Lower lobe of right lung (tissue), 2 donors: Measurements from ENCODE around the gene EXD2. TPM values are rescaled to one million over a fixed set of nuclear protein-coding genes. Genes with fewer than 3 reads are reported as not detected.
"Not testable (repeated sequence)": the region's sequence is repeated elsewhere in the genome, so short reads cannot be mapped to it uniquely, and the experiment has no call there.

ENCODE experiments used
- ATAC-seq, 2 donors: fragments of 200-7000 bp; cut with Tn5 transposase; one replicate each; pipeline ENCODE4 v1.9.1; 2020 to 2022; ENCODE audit warnings: mild to moderate bottlenecking in 2 of 2, moderate library complexity in 2 of 2
- DNase-seq: peaks from one replicate; pipeline ENCODE4 v3.0.0-alpha.2; 2020
- H3K27ac ChIP-seq: fragments of 200-600 bp; one replicate; pipeline ENCODE4 v1.8.0; 2022
- H3K27me3 ChIP-seq: fragments of 200-600 bp; one replicate; pipeline ENCODE4 v1.8.0; 2022; ENCODE audit warnings: low read depth
- H3K36me3 ChIP-seq: fragments of 200-600 bp; one replicate; pipeline ENCODE4 v1.8.0; 2022; ENCODE audit warnings: mild to moderate bottlenecking
- H3K4me1 ChIP-seq: fragments of 200-600 bp; one replicate; pipeline ENCODE4 v1.8.0; 2022
- H3K4me3 ChIP-seq: fragments of 200-600 bp; one replicate; pipeline ENCODE4 v1.8.0; 2022; ENCODE audit warnings: mild to moderate bottlenecking
- H3K9me3 ChIP-seq: fragments of 200-600 bp; one replicate; pipeline ENCODE4 v1.8.0; 2022
- intact Hi-C: fragments of 100-400 bp; cut with DNase I; formaldehyde crosslinking; loops from one replicate; pipeline ENCODE4 v1.11.0; 2022
- total RNA-seq: library from RNA; stranded (reverse); fragmentation: NEBNext Ultra II Directional; extraction: Animal tissue kit (Norgen Biotek cat#: 25700); gene quantifications from one replicate; pipeline ENCODE4 v1.2.1, GENCODE V29; 2021
- TF ChIP-seq, protein P1 (sequence below): fragments of 200-600 bp; IDR thresholded peaks from one replicate; pipeline ENCODE4 v1.8.0; 2022; ENCODE audit warnings: antibody characterized with exemption, mild to moderate bottlenecking
- donor health status: DM: no; HTN: yes; CAD: no; lungs with severe emphysema.

EXD2 gene
- total RNA-seq, 1 donor from 2014 or later = 23.7 TPM

DNA sequence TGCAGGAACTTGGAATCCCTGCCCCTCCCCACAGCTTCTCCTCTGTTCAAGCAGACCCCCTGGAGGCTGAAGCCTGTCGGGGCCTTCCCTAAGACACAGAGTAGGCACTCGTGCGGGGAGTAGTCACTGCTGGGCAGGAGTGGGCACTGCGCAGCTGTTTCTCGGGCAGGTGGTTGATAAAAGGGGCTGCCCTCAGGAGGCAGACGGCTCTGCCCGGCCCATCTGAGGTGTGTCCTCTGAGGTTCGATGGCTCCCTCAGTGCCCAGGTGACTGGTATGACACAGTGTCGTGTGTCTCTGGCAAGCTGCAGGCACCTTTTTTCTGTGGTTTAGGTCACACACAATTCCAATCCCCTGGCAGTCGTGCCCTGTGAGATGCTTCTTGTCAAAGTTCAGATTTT, 78.8 kb downstream of the EXD2 start:
- no peaks in the 10 kb centered on the region for H3K9me3 ChIP-seq
- no peaks in the 10 kb centered on the region for H3K4me1 ChIP-seq
- peaks cover 11% of the 10 kb centered on the region for H3K27me3 ChIP-seq
- H3K4me3 ChIP-seq = no peak overlapping the region
- H3K36me3 ChIP-seq = no peaks in the 10 kb centered on the region
- DNase-seq (no peak), ATAC-seq (no peak)
- TF ChIP-seq, protein P1, sequence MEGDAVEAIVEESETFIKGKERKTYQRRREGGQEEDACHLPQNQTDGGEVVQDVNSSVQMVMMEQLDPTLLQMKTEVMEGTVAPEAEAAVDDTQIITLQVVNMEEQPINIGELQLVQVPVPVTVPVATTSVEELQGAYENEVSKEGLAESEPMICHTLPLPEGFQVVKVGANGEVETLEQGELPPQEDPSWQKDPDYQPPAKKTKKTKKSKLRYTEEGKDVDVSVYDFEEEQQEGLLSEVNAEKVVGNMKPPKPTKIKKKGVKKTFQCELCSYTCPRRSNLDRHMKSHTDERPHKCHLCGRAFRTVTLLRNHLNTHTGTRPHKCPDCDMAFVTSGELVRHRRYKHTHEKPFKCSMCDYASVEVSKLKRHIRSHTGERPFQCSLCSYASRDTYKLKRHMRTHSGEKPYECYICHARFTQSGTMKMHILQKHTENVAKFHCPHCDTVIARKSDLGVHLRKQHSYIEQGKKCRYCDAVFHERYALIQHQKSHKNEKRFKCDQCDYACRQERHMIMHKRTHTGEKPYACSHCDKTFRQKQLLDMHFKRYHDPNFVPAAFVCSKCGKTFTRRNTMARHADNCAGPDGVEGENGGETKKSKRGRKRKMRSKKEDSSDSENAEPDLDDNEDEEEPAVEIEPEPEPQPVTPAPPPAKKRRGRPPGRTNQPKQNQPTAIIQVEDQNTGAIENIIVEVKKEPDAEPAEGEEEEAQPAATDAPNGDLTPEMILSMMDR = no peak
- intact Hi-C loops = no loop called here
- no peak overlapping the region for H3K27ac ChIP-seq

DNA sequence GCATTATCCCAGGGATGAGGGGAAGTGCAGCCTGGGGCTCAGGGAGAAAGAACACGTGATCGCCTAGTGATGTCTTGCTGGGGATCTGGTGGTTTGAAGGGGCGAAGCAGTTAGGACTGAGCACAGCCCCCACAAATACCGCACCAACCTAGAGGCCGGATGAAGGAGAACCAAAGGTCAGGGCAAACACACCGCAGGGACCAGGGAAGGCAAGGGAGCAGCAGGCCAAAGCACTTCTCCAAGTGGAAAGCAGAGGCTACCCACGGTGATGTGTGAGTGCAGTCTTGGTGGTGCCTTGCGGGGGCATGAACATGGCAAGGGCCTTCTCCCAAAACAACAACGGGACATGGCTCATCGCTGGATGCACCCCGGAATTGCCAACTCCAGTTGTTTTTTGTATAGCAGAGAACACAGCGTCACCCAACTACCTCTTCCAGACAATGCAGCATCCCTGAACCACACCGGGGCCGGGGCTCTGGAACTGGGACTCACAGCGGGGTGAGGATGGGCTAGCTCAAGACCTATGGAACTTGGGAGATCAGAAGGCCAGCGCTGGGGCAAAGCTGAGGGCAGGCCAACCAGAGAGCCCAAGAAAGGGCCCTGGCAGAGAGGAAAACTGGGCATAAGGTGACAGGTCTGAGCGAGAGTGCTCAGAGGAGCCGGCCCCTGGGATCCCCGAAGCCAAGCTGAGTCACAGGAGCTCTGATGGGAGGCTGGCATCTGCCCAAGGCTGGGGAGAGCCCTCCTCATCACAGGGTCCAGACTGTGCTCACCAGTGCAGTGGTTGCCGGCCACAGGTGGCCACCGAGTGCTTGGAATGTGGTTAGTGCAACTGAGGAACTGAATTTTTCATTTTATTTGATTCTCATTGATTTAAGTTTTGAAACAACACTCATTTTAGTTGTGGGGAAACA, 79.8 kb downstream of the EXD2 start:
- H3K36me3 ChIP-seq = no peaks in the 10 kb centered on the region
- no peaks in the 10 kb centered on the region for H3K4me1 ChIP-seq
- intact Hi-C loops = no loop called here
- no peak overlapping the region for H3K27ac ChIP-seq
- TF ChIP-seq, protein P1 = no peak
- H3K9me3 ChIP-seq = no peaks in the 10 kb centered on the region
- peaks cover 11% of the 10 kb centered on the region for H3K27me3 ChIP-seq
- H3K4me3 ChIP-seq = no peak overlapping the region
- ATAC-seq (no peak), DNase-seq (no peak)

DNA sequence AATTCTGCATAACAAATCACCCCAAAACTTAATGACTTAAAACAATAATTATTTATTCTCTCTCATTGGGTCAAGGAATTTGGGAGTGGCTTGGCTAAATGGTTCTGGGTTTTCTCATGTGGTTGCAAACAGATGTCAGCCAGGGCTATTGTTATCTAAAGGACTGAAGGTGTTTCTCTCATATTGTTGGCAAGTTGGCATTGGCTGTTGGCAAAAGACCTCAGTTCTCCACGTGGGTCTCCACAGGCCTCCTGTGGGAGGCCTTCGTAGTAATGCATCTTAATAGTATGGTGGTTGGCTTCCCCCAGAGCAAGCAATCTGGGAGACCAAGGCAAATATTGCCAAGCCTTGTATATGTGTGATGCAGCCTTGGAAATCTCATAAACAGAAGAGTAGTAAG, 83.0 kb downstream of the EXD2 start:
- no peak overlapping the region for H3K27ac ChIP-seq
- intact Hi-C loops = no loop called here
- TF ChIP-seq, protein P1 = no peak
- no peaks in the 10 kb centered on the region for H3K4me1 ChIP-seq
- H3K27me3 ChIP-seq = no peaks in the 10 kb centered on the region
- H3K36me3 ChIP-seq = no peaks in the 10 kb centered on the region
- H3K4me3 ChIP-seq = no peak overlapping the region
- DNase-seq (no peak), ATAC-seq (no peak)
- no peaks in the 10 kb centered on the region for H3K9me3 ChIP-seq

DNA sequence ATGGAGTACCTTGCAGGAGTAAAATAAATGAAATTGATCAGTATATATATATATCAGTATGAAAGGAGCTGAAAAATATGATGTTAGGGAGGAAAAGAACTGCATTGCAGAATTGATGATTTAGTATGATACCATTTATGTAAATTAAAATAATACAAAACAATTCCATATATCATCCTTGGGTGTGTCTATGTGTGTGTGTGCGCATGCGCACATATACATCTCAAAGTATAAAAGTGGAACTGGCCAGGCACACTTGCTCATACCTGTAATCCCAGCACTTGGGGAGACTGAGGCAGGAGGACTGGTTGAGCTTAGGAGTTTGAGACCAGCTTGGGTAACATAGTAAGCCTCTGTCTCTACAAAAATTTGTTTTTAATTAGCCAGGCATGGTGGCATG, 84.0 kb downstream of the EXD2 start:
- Histone ChIP-seq H3K27ac (no peak overlapping the region), H3K4me3 (no peak overlapping the region), H3K9me3 (no peaks in the 10 kb centered on the region), H3K4me1 (no peaks in the 10 kb centered on the region), H3K27me3 (no peaks in the 10 kb centered on the region), H3K36me3 (no peaks in the 10 kb centered on the region)
- intact Hi-C loops = no loop called here
- DNase-seq (no peak), ATAC-seq (no peak)
- TF ChIP-seq, protein P1 = no peak

DNA sequence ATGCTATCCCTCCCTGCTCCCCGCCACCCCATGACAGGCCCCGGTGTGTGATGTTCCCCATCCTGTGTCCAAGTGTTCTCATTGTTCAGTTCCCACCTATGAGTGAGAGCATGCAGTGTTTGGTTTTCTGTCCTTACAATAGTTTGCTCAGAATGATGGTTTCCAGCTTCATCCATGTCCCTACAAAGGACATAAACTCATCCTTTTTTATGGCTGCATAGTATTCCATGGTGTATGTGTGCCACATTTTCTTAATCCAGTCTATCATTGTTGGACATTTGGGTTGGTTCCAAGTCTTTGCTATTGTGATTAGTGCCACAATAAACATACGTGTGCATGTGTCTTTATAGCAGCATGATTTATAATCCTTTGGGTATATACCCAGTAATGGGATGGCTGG, 86.1 kb downstream of the EXD2 start:
- ATAC-seq, DNase-seq, H3K9me3 ChIP-seq, H3K4me1 ChIP-seq, H3K27me3 ChIP-seq, H3K27ac ChIP-seq, intact Hi-C loops, H3K36me3 ChIP-seq, H3K4me3 ChIP-seq: not testable (repeated sequence)

DNA sequence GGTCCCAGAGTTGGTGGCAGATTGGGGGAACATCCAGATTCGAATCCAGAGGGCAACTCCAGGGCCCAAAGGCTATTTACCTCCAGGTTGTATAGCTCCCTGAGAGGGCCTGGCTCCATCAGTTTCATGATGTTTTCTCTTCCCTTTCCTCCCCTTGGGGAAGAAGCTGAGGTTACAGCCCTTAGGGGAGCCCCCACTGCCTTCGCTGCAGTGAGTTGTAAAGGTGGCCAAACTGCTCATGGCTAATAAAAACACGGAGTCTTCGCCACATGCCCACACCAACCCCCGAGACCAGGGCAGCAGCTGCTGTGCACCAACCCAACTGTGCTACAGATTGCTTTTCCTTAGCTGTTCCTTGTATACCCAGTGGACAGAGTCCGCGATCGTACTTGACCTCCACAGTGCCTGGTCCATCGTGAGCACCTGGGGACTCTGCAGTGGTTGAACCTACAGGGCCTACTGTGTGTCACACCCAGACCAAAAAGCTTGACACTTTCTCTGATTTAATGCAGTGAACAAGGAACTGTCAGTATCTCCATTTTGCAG, 89.5 kb downstream of the EXD2 start:
- Histone ChIP-seq H3K4me3 (no peak overlapping the region), H3K9me3 (no peaks in the 10 kb centered on the region), H3K27ac (no peak overlapping the region), H3K36me3 (no peaks in the 10 kb centered on the region), H3K4me1 (no peaks in the 10 kb centered on the region), H3K27me3 (no peaks in the 10 kb centered on the region)
- DNase-seq = no peak
- intact Hi-C loops = no loop called here
- TF ChIP-seq, protein P1 = no peak
- no peak for ATAC-seq
